Testis (tissue), 2 donors: ENCODE data around the gene TC2N.

Source experiments
- POLR2A ChIP-seq: fragments of 450-650 bp; IDR thresholded peaks from one replicate; pipeline ENCODE4 v1.6.1; 2017; ENCODE audit warnings: antibody characterized with exemption, mild to moderate bottlenecking, moderate library complexity
- TF ChIP-seq, protein P1 (sequence below), 3 experiments: fragments of 450-650 bp in 2 of 3; fragments of 200-600 bp in 1 of 3; sonication (generic) in 1 of 3; IDR thresholded peaks; one replicate each; pipeline ENCODE4 v1.5.1; 2016 to 2019; ENCODE audit warnings: antibody characterized with exemption in 3 of 3, mild to moderate bottlenecking in 2 of 3, moderate library complexity in 1 of 3

DNA sequence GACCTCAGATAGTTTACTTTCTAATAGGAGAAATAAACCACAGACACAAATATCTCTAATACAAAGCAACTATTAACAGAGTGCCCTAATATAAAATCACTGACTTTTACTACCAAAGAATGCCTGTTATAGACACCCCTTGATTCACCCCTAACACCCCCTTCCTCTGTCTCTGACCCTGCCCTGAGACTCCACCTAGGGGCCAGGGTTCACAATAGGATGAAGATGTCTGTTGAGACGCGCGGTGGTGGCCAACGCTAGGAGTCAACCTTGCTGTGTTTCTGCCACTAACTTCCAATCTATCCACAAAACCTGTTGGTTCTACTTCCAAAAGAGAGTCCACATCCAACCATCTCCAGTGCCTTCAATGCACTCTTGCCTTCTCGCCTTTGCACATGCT, 10.9 kb upstream of the TC2N start:
- TF ChIP-seq, protein P1, sequence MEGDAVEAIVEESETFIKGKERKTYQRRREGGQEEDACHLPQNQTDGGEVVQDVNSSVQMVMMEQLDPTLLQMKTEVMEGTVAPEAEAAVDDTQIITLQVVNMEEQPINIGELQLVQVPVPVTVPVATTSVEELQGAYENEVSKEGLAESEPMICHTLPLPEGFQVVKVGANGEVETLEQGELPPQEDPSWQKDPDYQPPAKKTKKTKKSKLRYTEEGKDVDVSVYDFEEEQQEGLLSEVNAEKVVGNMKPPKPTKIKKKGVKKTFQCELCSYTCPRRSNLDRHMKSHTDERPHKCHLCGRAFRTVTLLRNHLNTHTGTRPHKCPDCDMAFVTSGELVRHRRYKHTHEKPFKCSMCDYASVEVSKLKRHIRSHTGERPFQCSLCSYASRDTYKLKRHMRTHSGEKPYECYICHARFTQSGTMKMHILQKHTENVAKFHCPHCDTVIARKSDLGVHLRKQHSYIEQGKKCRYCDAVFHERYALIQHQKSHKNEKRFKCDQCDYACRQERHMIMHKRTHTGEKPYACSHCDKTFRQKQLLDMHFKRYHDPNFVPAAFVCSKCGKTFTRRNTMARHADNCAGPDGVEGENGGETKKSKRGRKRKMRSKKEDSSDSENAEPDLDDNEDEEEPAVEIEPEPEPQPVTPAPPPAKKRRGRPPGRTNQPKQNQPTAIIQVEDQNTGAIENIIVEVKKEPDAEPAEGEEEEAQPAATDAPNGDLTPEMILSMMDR (IDR thresholded peaks at IDR 0.05), result no peak
- no peak for TF ChIP-seq POLR2A
